Renal cortical epithelial cell (primary cell): ENCODE results near the gene RNU7-1. TPM values are rescaled to one million over a fixed set of nuclear protein-coding genes. Genes with fewer than 3 reads are reported as not detected.

Experiments
- total RNA-seq: library from RNA; depleted of rRNA; stranded (reverse); fragments of >200 nt; gene quantifications from 2 replicates; pipeline ENCODE4 v1.2.3, GENCODE V29; 2014

RNU7-1 gene
- total RNA-seq, 1 donor from 2014 or later: not detected

Other genes starting within 250 kb of the RNU7-1 start
- gene PIANP, start 243.0 kb upstream of the RNU7-1 start, total RNA-seq: 0.15 TPM in 1 of 2 replicates, not detected in the other
- 66.0 and 68.3 TPM in 2 replicates for gene COPS7A, start 219.8 kb upstream of the RNU7-1 start, total RNA-seq
- 168 and 222 TPM in 2 replicates for gene MLF2, start 190.7 kb upstream of the RNU7-1 start, total RNA-seq
- gene PTMS, start 177.5 kb upstream of the RNU7-1 start, total RNA-seq: 24.0 and 69.1 TPM in 2 replicates
- gene LAG3, start 171.3 kb upstream of the RNU7-1 start, total RNA-seq: not detected in 2 replicates
- 0.10 TPM in 1 of 2 replicates, not detected in the other for gene CD4, start 154.3 kb upstream of the RNU7-1 start, total RNA-seq
- 3.8 TPM in 1 of 2 replicates, not detected in the other for gene GPR162, start 122.0 kb upstream of the RNU7-1 start, total RNA-seq
- 17.4 and 36.8 TPM in 2 replicates for gene P3H3, start 115.4 kb upstream of the RNU7-1 start, total RNA-seq
- 0.15 TPM in 1 of 2 replicates, not detected in the other for gene GNB3, start 102.9 kb upstream of the RNU7-1 start, total RNA-seq
- gene CDCA3, start 92.5 kb upstream of the RNU7-1 start, total RNA-seq: 1.3 and 4.7 TPM in 2 replicates
- gene USP5, start 91.7 kb upstream of the RNU7-1 start, total RNA-seq: 107 and 113 TPM in 2 replicates
- 1,309 and 1,579 TPM in 2 replicates for gene TPI1, start 76.3 kb upstream of the RNU7-1 start, total RNA-seq
- 7.0 and 13.2 TPM in 2 replicates for gene SPSB2, start 70.5 kb upstream of the RNU7-1 start, total RNA-seq
- gene LRRC23, start 39.0 kb upstream of the RNU7-1 start, total RNA-seq: 16.1 and 16.4 TPM in 2 replicates
- 14.1 and 41.3 TPM in 2 replicates for gene ENO2, start 29.2 kb upstream of the RNU7-1 start, total RNA-seq
- 1.7 and 29.4 TPM in 2 replicates for gene ATN1, start 15.9 kb upstream of the RNU7-1 start, total RNA-seq
- gene C12orf57, start 206 bp downstream of the RNU7-1 start, total RNA-seq: 38.0 and 62.4 TPM in 2 replicates
- gene PTPN6, start 7.5 kb downstream of the RNU7-1 start, total RNA-seq: 14.8 and 18.4 TPM in 2 replicates
- 109 and 234 TPM in 2 replicates for gene PHB2, start 26.8 kb downstream of the RNU7-1 start, total RNA-seq
- 37.8 and 61.0 TPM in 2 replicates for gene EMG1, start 27.1 kb downstream of the RNU7-1 start, total RNA-seq
- 9.7 and 26.5 TPM in 2 replicates for gene LPCAT3, start 74.7 kb downstream of the RNU7-1 start, total RNA-seq
- gene C1S, start 116.9 kb downstream of the RNU7-1 start, total RNA-seq: 5.2 and 72.6 TPM in 2 replicates
- 4.2 and 82.9 TPM in 2 replicates for gene C1R, start 148.6 kb downstream of the RNU7-1 start, total RNA-seq
- 31.4 and 68.7 TPM in 2 replicates for gene C1RL, start 165.4 kb downstream of the RNU7-1 start, total RNA-seq
- 1.1 TPM in 1 of 2 replicates, not detected in the other for gene RBP5, start 185.1 kb downstream of the RNU7-1 start, total RNA-seq
- gene CLSTN3, start 186.6 kb downstream of the RNU7-1 start, total RNA-seq: 34.6 and 106 TPM in 2 replicates
- gene PEX5, start 245.9 kb downstream of the RNU7-1 start, total RNA-seq: 24.8 and 36.5 TPM in 2 replicates